ENCODE measurements around the gene DAB2IP. TPM values are rescaled to one million over a fixed set of nuclear protein-coding genes. Genes with fewer than 3 reads are reported as not detected.

The DAB2IP gene
- total and polyA plus RNA-seq, 2 experiments from 2014 or later, result 8.9 to 42.8 TPM

- H3K4me3 ChIP-seq, result no peak overlapping the region
- no peak overlapping the region for H3K27ac ChIP-seq (ENCODE audit: low read depth)
- no peaks in the 10 kb centered on the region for H3K27me3 ChIP-seq (ENCODE audit: insufficient read depth)
- 0 out of 2 replicates have a peak, but pooled peaks cover 3% of the 10 kb centered on the region for H3K4me1 ChIP-seq (ENCODE audit: insufficient read depth)
- H3K9me2 ChIP-seq (ENCODE audit: insufficient read depth), result no peaks in the 10 kb centered on the region
- DNase-seq (ENCODE audit: low spot score) (no peak), ATAC-seq (no peak)
- H3K4me2 ChIP-seq, result no peak overlapping the region
- no peak overlapping the region for H2AFZ ChIP-seq
- peaks cover under 1% of the 10 kb centered on the region; the same call in 1 of the 2 replicates for H4K20me1 ChIP-seq (replicated peaks; ENCODE audit: insufficient read depth)
- H3K79me2 ChIP-seq (replicated peaks; ENCODE audit: insufficient read depth), result peaks cover 41% of the 10 kb centered on the region
- no peaks in the 10 kb centered on the region for H3K36me3 ChIP-seq (ENCODE audit: insufficient read depth)
- Mint-ChIP-seq H3K27ac (no peak overlapping the region), H3K36me3 (ENCODE audit: low read depth) (no peaks in the 10 kb centered on the region; the same call in 2 of the 3 replicates), H3K4me1 (peaks cover 23% of the 10 kb centered on the region), H3K27me3 (ENCODE audit: insufficient read depth, low read depth, poor library complexity) (peaks cover 11% of the 10 kb centered on the region), H3K4me3 (no peak overlapping the region), H3K9me3 (no peaks in the 10 kb centered on the region)
- TF ChIP-seq EZH2phosphoT487 (IDR thresholded peaks at IDR 0.05; ENCODE audit: unreplicated experiment), result no peak
- no peak for TF ChIP-seq JUNB (IDR thresholded peaks at IDR 0.05; ENCODE audit: unreplicated experiment)
- TF ChIP-seq, protein P1, sequence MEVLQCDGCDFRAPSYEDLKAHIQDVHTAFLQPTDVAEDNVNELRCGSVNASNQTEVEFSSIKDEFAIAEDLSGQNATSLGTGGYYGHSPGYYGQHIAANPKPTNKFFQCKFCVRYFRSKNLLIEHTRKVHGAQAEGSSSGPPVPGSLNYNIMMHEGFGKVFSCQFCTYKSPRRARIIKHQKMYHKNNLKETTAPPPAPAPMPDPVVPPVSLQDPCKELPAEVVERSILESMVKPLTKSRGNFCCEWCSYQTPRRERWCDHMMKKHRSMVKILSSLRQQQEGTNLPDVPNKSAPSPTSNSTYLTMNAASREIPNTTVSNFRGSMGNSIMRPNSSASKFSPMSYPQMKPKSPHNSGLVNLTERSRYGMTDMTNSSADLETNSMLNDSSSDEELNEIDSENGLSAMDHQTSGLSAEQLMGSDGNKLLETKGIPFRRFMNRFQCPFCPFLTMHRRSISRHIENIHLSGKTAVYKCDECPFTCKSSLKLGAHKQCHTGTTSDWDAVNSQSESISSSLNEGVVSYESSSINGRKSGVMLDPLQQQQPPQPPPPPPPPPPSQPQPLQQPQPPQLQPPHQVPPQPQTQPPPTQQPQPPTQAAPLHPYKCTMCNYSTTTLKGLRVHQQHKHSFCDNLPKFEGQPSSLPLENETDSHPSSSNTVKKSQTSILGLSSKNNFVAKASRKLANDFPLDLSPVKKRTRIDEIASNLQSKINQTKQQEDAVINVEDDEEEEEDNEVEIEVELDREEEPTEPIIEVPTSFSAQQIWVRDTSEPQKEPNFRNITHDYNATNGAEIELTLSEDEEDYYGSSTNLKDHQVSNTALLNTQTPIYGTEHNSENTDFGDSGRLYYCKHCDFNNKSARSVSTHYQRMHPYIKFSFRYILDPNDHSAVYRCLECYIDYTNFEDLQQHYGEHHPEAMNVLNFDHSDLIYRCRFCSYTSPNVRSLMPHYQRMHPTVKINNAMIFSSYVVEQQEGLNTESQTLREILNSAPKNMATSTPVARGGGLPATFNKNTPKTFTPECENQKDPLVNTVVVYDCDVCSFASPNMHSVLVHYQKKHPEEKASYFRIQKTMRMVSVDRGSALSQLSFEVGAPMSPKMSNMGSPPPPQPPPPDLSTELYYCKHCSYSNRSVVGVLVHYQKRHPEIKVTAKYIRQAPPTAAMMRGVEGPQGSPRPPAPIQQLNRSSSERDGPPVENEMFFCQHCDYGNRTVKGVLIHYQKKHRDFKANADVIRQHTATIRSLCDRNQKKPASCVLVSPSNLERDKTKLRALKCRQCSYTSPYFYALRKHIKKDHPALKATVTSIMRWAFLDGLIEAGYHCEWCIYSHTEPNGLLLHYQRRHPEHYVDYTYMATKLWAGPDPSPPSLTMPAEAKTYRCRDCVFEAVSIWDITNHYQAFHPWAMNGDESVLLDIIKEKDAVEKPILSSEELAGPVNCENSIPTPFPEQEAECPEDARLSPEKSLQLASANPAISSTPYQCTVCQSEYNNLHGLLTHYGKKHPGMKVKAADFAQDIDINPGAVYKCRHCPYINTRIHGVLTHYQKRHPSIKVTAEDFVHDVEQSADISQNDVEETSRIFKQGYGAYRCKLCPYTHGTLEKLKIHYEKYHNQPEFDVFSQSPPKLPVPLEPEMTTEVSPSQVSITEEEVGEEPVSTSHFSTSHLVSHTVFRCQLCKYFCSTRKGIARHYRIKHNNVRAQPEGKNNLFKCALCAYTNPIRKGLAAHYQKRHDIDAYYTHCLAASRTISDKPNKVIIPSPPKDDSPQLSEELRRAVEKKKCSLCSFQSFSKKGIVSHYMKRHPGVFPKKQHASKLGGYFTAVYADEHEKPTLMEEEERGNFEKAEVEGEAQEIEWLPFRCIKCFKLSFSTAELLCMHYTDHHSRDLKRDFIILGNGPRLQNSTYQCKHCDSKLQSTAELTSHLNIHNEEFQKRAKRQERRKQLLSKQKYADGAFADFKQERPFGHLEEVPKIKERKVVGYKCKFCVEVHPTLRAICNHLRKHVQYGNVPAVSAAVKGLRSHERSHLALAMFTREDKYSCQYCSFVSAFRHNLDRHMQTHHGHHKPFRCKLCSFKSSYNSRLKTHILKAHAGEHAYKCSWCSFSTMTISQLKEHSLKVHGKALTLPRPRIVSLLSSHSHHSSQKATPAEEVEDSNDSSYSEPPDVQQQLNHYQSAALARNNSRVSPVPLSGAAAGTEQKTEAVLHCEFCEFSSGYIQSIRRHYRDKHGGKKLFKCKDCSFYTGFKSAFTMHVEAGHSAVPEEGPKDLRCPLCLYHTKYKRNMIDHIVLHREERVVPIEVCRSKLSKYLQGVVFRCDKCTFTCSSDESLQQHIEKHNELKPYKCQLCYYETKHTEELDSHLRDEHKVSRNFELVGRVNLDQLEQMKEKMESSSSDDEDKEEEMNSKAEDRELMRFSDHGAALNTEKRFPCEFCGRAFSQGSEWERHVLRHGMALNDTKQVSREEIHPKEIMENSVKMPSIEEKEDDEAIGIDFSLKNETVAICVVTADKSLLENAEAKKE (CRISPR knock-in tag; IDR thresholded peaks at IDR 0.05), result no peak
- no peak for TF ChIP-seq EZH2 (IDR thresholded peaks at IDR 0.05; ENCODE audit: low read depth, unreplicated experiment)
- TF ChIP-seq NANOG (IDR thresholded peaks at IDR 0.05; ENCODE audit: borderline replicate concordance), result no peak
- no peak for TF ChIP-seq STAT1 (IDR thresholded peaks at IDR 0.05; ENCODE audit: unreplicated experiment)
- no peak for TF ChIP-seq POLR2AphosphoS5 (IDR thresholded peaks at IDR 0.05; ENCODE audit: low read depth)
- no peak for TF ChIP-seq ZNF114 (CRISPR knock-in tag; IDR thresholded peaks at IDR 0.05)
- no peak for TF ChIP-seq REST (IDR thresholded peaks at IDR 0.05; ENCODE audit: unreplicated experiment)
- no peak for TF ChIP-seq CREB1 (CRISPR knock-in tag; IDR thresholded peaks at IDR 0.05; ENCODE audit: low read depth)
- TF ChIP-seq ZNF331 (CRISPR knock-in tag; IDR thresholded peaks at IDR 0.05; ENCODE audit: low read depth), result no peak
- TF ChIP-seq ETS1 (IDR thresholded peaks at IDR 0.05), result no peak
- TF ChIP-seq CTCF (conservative IDR thresholded peaks at IDR 0.05; ENCODE audit: low read depth in 2 of 2), result no peak
- no peaks in the 10 kb centered on the region for H3F3A ChIP-seq (replicated peaks; ENCODE audit: low read depth)
Observed at GRCh38 chr9:121749614-121750013, 98.2 kb downstream of the DAB2IP start.

All from GM23338 (cell line).